Erythroblast (primary cell): Measurements from ENCODE around the gene CDKAL1.

ENCODE experiments used
- GATA1 ChIP-seq: IDR thresholded peaks from 2 replicates; pipeline ENCODE4 v1.6.1; 2011; ENCODE audit warnings: low read depth, mild to moderate bottlenecking, control low read depth, low read length, moderate library complexity
- POLR2A ChIP-seq: IDR thresholded peaks from 2 replicates; pipeline ENCODE4 v1.6.1; 2011; ENCODE audit warnings: mild to moderate bottlenecking, low read length

DNA sequence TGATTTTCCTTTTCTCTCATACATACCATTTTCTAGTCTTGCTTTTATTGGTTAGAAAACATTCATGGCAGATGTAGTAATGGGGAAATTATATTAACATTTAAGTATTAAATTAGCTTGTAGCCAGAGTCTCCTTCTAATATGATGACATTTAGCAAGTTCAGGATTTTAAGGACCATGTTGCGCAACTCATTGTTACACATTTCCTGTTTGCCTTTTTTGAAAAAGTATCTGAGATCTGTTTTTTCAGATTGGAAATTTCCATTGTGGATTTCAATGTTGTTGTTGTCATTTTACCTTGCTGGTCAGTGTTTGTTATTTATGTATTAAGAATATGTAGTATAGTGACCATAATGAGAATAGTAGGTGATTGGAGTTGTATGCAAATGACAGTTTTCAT, 38.7 kb downstream of the CDKAL1 start:
- TF ChIP-seq POLR2A (no peak), GATA1 (no peak)
